ENCODE results near the gene SHROOM3.

- TF ChIP-seq GATA2 (IDR thresholded peaks at IDR 0.05; ENCODE audit: low read depth, low read length) (peak; percentile 73), GATA3 (IDR thresholded peaks at IDR 0.05; ENCODE audit: low read depth, low read length) (peak; percentile 85)
Observed at GRCh38 chr4:76582074-76582816, 147.2 kb downstream of the SHROOM3 start.

Data from SH-SY5Y (cell line).